GM13977 (cell line): ENCODE data around the gene UBN1.

Source experiments
- DNase-seq: peaks from one replicate; pipeline ENCODE4 v3.0.0; 2012; ENCODE audit warnings: low spot score
- CTCF ChIP-seq: IDR thresholded peaks from 2 replicates; pipeline ENCODE4 v1.5.1; 2012; ENCODE audit warnings: mild to moderate bottlenecking, control low read depth; ENCODE audit not compliant: insufficient read depth; ENCODE audit errors: extremely low read depth, missing control alignments
- in situ Hi-C: fragments of 300-500 bp; cut with MboI; formaldehyde crosslinking; loops from one replicate; pipeline ENCODE4 v1.12.0; 2022; ENCODE audit warnings: low sequenced_read_pairs, low pct_unique_long_range_greater_than_20kb, mixed read lengths, inconsistent platforms; ENCODE audit not compliant: unreplicated experiment

UBN1 gene

GRCh38 chr16:4920826-4921225 lies 73.5 kb downstream of the UBN1 start:
- DNase-seq = no peak
- no peak for TF ChIP-seq CTCF
- in situ Hi-C loops = no loop called here

GRCh38 chr16:4922721-4923342 lies 75.6 kb downstream of the UBN1 start:
- in situ Hi-C loops = no loop called here
- no peak for DNase-seq
- no peak for TF ChIP-seq CTCF

GRCh38 chr16:4923853-4924252 lies 76.6 kb downstream of the UBN1 start:
- in situ Hi-C loops = no loop called here
- no peak for DNase-seq
- TF ChIP-seq CTCF = no peak

- in situ Hi-C loops = no loop called here
- TF ChIP-seq CTCF = no peak
- DNase-seq = no peak
Observed at GRCh38 chr16:4924593-4925292, 77.5 kb downstream of the UBN1 start.

- TF ChIP-seq CTCF = no peak
- in situ Hi-C loops = no loop called here
- no peak for DNase-seq
Observed at GRCh38 chr16:4925293-4925607, 78.0 kb downstream of the UBN1 start.

GRCh38 chr16:4925791-4926190 lies 78.5 kb downstream of the UBN1 start:
- TF ChIP-seq CTCF = no peak
- in situ Hi-C loops = no loop called here
- DNase-seq = no peak

GRCh38 chr16:4926928-4927327 lies 79.6 kb downstream of the UBN1 start:
- no peak for TF ChIP-seq CTCF
- in situ Hi-C loops = no loop called here
- no peak for DNase-seq
